IMR-90 (cell line): ENCODE results near the gene MACROD1. TPM values are rescaled to one million over a fixed set of nuclear protein-coding genes. Genes with fewer than 3 reads are reported as not detected.

ENCODE experiments used
- ATAC-seq: fragments of 200-7000 bp; cut with Tn5 transposase; 2 replicates; pipeline ENCODE4 v1.9.1; 2020; ENCODE audit warnings: low read depth, mild to moderate bottlenecking, moderate library complexity
- BruUV-seq: library from RNA; stranded (reverse); fragments of 400-500 nt; replicated peaks from 2 replicates; lab custom pipeline; 2021; lab: Mats Ljungman, UMichigan
- CTCF ChIA-PET: fragments of 300-600 bp; formaldehyde crosslinking; extraction: SDS; loops from one replicate; lab custom pipeline; 2021; ENCODE audit warnings: antibody characterized with exemption; lab: Yijun Ruan, JAX
- POLR2A ChIA-PET: fragments of 300-600 bp; sonication (Branson Sonifier 250); formaldehyde crosslinking; loops from one replicate; lab custom pipeline; 2022; ENCODE audit warnings: antibody characterized with exemption; ENCODE audit not compliant: unreplicated experiment; lab: Charles Lee
- DNase-seq: peaks from one replicate; pipeline ENCODE4 v3.0.0; 2013
- H2AFZ ChIP-seq: replicated peaks from 2 replicates; pipeline ENCODE3; 2013; ENCODE audit warnings: low read length, mild to moderate bottlenecking; ENCODE audit not compliant: poor library complexity
- H2AK5ac ChIP-seq: 2 replicates; pipeline ENCODE4 v1.6.1; 2013; ENCODE audit warnings: low read depth, low read length, inconsistent platforms
- H2AK9ac ChIP-seq: replicated peaks from 2 replicates; pipeline ENCODE3; 2013; ENCODE audit warnings: mild to moderate bottlenecking, low read depth, low read length, moderate library complexity; ENCODE audit not compliant: poor library complexity
- H2BK120ac ChIP-seq: 2 replicates; pipeline ENCODE4 v1.6.1; 2013; ENCODE audit warnings: low read depth, low read length, inconsistent platforms
- H2BK15ac ChIP-seq: 3 replicates; pipeline ENCODE4 v1.6.1; 2013; ENCODE audit warnings: low read depth, low read length, inconsistent platforms
- H2BK20ac ChIP-seq: 2 replicates; pipeline ENCODE4 v1.6.1; 2013; ENCODE audit warnings: low read depth, mild to moderate bottlenecking, inconsistent platforms, low read length, moderate library complexity
- H2BK5ac ChIP-seq: 2 replicates; pipeline ENCODE4 v1.6.1; 2013; ENCODE audit warnings: mild to moderate bottlenecking, low read depth, low read length, inconsistent platforms; ENCODE audit not compliant: poor library complexity, severe bottlenecking
- H3K14ac ChIP-seq: replicated peaks from 2 replicates; pipeline ENCODE4 v1.6.1; 2013; ENCODE audit warnings: low read depth, low read length, inconsistent platforms
- H3K18ac ChIP-seq: 2 replicates; pipeline ENCODE4 v1.6.1; 2013; ENCODE audit warnings: low read depth, low read length, control low read depth
- H3K23ac ChIP-seq: 2 replicates; pipeline ENCODE4 v1.6.1; 2013; ENCODE audit warnings: low read depth, low read length, inconsistent platforms
- H3K27ac ChIP-seq: 2 replicates; pipeline ENCODE4 v1.5.1; 2013; ENCODE audit warnings: mild to moderate bottlenecking, control low read depth, low read length; ENCODE audit not compliant: insufficient read depth
- H3K27me3 ChIP-seq: 2 replicates; pipeline ENCODE4 v1.6.1; 2013; ENCODE audit warnings: low read length; ENCODE audit not compliant: control insufficient read depth, insufficient read depth
- H3K36me3 ChIP-seq: 2 replicates; pipeline ENCODE4 v1.6.1; 2013; ENCODE audit warnings: low read length, mixed read lengths; ENCODE audit not compliant: control insufficient read depth, insufficient read depth
- H3K4ac ChIP-seq: 2 replicates; pipeline ENCODE4 v1.6.1; 2013; ENCODE audit warnings: low read depth, low read length, inconsistent platforms
- H3K4me1 ChIP-seq: 2 replicates; pipeline ENCODE4 v1.6.1; 2013; ENCODE audit warnings: low read length, mixed read lengths; ENCODE audit not compliant: control insufficient read depth, insufficient read depth
- H3K4me2 ChIP-seq: 2 replicates; pipeline ENCODE4 v1.6.1; 2013; ENCODE audit warnings: low read depth, mild to moderate bottlenecking, control low read depth, low read length, moderate library complexity
- H3K4me3 ChIP-seq: 2 replicates; pipeline ENCODE4 v1.5.1; 2013; ENCODE audit warnings: low read depth, mild to moderate bottlenecking, control low read depth, low read length, moderate library complexity; ENCODE audit not compliant: insufficient read depth
- H3K56ac ChIP-seq: 2 replicates; pipeline ENCODE4 v1.6.1; 2013; ENCODE audit warnings: low read length, inconsistent platforms; ENCODE audit not compliant: insufficient read depth; ENCODE audit errors: extremely low read depth
- H3K79me1 ChIP-seq, 2 experiments: 2 replicates each; pipeline ENCODE4 v1.6.1; 2013; ENCODE audit warnings: low read length in 2 of 2, inconsistent platforms in 1 of 2, low read depth in 1 of 2
- H3K9ac ChIP-seq: 2 replicates; pipeline ENCODE4 v1.6.1; 2013; ENCODE audit warnings: low read depth, low read length, control low read depth
- H3K9me1 ChIP-seq: 2 replicates; pipeline ENCODE4 v1.6.1; 2013; ENCODE audit warnings: low read length, inconsistent platforms; ENCODE audit not compliant: insufficient read depth
- H3K9me3 ChIP-seq: 2 replicates; pipeline ENCODE4 v1.6.1; 2013; ENCODE audit warnings: low read length; ENCODE audit not compliant: control insufficient read depth, insufficient read depth
- H4K20me1 ChIP-seq: 2 replicates; pipeline ENCODE4 v1.6.1; 2013; ENCODE audit warnings: low read length, inconsistent platforms; ENCODE audit not compliant: insufficient read depth
- H4K5ac ChIP-seq: 2 replicates; pipeline ENCODE4 v1.6.1; 2013; ENCODE audit warnings: mild to moderate bottlenecking, low read depth, low read length, control low read depth
- H4K8ac ChIP-seq, 2 experiments: 2 replicates each; pipeline ENCODE4 v1.6.1; 2013; ENCODE audit warnings: low read depth in 2 of 2, low read length in 2 of 2, control low read depth in 1 of 2, inconsistent platforms in 1 of 2
- H4K91ac ChIP-seq: 2 replicates; pipeline ENCODE4 v1.6.1; 2013; ENCODE audit warnings: low read depth, low read length, inconsistent platforms; ENCODE audit not compliant: insufficient read depth
- BHLHE40 ChIP-seq: fragments of 150-350 bp; IDR thresholded peaks from 2 replicates; pipeline ENCODE4 v1.6.1; 2016; ENCODE audit warnings: mild to moderate bottlenecking, low read depth, low read length
- CEBPB ChIP-seq: IDR thresholded peaks from 2 replicates; pipeline ENCODE4 v1.6.1; 2012; ENCODE audit warnings: low read depth, low read length, improper control_type of control experiment
- CHD1 ChIP-seq: IDR thresholded peaks from 2 replicates; pipeline ENCODE4 v1.6.1; 2012; ENCODE audit warnings: low read depth, low read length, improper control_type of control experiment
- FOS ChIP-seq: fragments of 150-350 bp; IDR thresholded peaks from 2 replicates; pipeline ENCODE4 v1.6.1; 2016; ENCODE audit warnings: low read depth, low read length
- MAFK ChIP-seq: IDR thresholded peaks from 2 replicates; pipeline ENCODE4 v1.6.1; 2012; ENCODE audit warnings: low read depth, low read length, improper control_type of control experiment
- MAZ ChIP-seq: IDR thresholded peaks from 2 replicates; pipeline ENCODE4 v1.6.1; 2012; ENCODE audit warnings: low read depth, mild to moderate bottlenecking, low read length, improper control_type of control experiment, moderate library complexity, borderline replicate concordance
- MXI1 ChIP-seq: IDR thresholded peaks from 2 replicates; pipeline ENCODE4 v1.6.1; 2012; ENCODE audit warnings: low read depth, mild to moderate bottlenecking, low read length, moderate library complexity, borderline replicate concordance
- NFE2L2 ChIP-seq: fragments of 150-350 bp; IDR thresholded peaks from 2 replicates; pipeline ENCODE4 v1.6.1; 2016; ENCODE audit warnings: low read depth, mild to moderate bottlenecking, low read length
- POLR2A ChIP-seq: IDR thresholded peaks from 2 replicates; pipeline ENCODE4 v1.6.1; 2012; ENCODE audit warnings: mild to moderate bottlenecking, low read depth, low read length
- RAD21 ChIP-seq: IDR thresholded peaks from 2 replicates; pipeline ENCODE4 v1.6.1; 2012; ENCODE audit warnings: low read length, improper control_type of control experiment
- RCOR1 ChIP-seq: IDR thresholded peaks from 2 replicates; pipeline ENCODE4 v1.6.1; 2012; ENCODE audit warnings: mild to moderate bottlenecking, low read length, improper control_type of control experiment; ENCODE audit not compliant: insufficient replicate concordance
- RFX5 ChIP-seq: IDR thresholded peaks from 2 replicates; pipeline ENCODE4 v1.8.0; 2012; ENCODE audit warnings: low read depth, mild to moderate bottlenecking, low read length, moderate library complexity
- SMC3 ChIP-seq: fragments of 150-350 bp; IDR thresholded peaks from 2 replicates; pipeline ENCODE4 v1.6.1; 2016; ENCODE audit warnings: low read depth, mild to moderate bottlenecking, antibody characterized with exemption, low read length, moderate library complexity
- WGBS, 2 experiments: methylation state at CpG; one replicate each; pipeline versions ENCODE4 v1.1.5 to v1.1.7; 2013; ENCODE audit warnings: missing lambda C conversion rate in 2 of 2; ENCODE audit not compliant: insufficient read length in 1 of 2; ENCODE audit errors: extremely low coverage in 2 of 2; 5-methylcytosine and 5-hydroxymethylcytosine counted together
- dilution Hi-C: fragments of 300-500 bp; cut with HindIII; formaldehyde crosslinking; loops from one replicate; pipeline ENCODE4 v1.14.3; 2018; ENCODE audit warnings: low sequenced_read_pairs; ENCODE audit not compliant: unreplicated experiment
- in situ Hi-C: fragments of 300-500 bp; cut with MboI; formaldehyde crosslinking; loops from 3 replicates; pipeline ENCODE4 v1.14.3; 2019; ENCODE audit warnings: low sequenced_read_pairs, inconsistent platforms, mixed read lengths
- intact Hi-C: fragments of 100-400 bp; cut with micrococcal nuclease; formaldehyde crosslinking; loops from 2 replicates; pipeline ENCODE4 v1.10.0; 2022
- polyA plus RNA-seq, 3 experiments: library from polyadenylated mRNA; depleted of rRNA; stranded (reverse); fragments of >200 nt; gene quantifications; 2 replicates each; pipeline ENCODE4 v1.2.3, GENCODE V29; 2012; ENCODE audit warnings: low replicate concordance in 1 of 3
- total RNA-seq: library from RNA; depleted of rRNA; stranded (reverse); fragments of >200 nt; gene quantifications from 2 replicates; pipeline ENCODE4 v1.2.3, GENCODE V29; 2012
- TF ChIP-seq, protein P1 (sequence below): conservative IDR thresholded peaks from 2 replicates; pipeline ENCODE4 v1.5.1; 2012; ENCODE audit warnings: mild to moderate bottlenecking, low read depth, low read length, improper control_type of control experiment
- TF ChIP-seq, protein P2 (sequence below): fragments of 150-350 bp; IDR thresholded peaks from 2 replicates; pipeline ENCODE4 v1.6.1; 2017; ENCODE audit warnings: mild to moderate bottlenecking, antibody characterized with exemption, low read length, low read depth
- TF ChIP-seq, protein P3 (sequence below): fragments of 150-350 bp; IDR thresholded peaks from 2 replicates; pipeline ENCODE4 v1.6.1; 2016; ENCODE audit warnings: low read depth, mild to moderate bottlenecking, low read length, moderate library complexity, borderline replicate concordance

The MACROD1 gene
- total and polyA plus RNA-seq, 2 of the 4 experiments (the other 2 are of a cell fraction): 2.5 to 9.3 TPM

DNA sequence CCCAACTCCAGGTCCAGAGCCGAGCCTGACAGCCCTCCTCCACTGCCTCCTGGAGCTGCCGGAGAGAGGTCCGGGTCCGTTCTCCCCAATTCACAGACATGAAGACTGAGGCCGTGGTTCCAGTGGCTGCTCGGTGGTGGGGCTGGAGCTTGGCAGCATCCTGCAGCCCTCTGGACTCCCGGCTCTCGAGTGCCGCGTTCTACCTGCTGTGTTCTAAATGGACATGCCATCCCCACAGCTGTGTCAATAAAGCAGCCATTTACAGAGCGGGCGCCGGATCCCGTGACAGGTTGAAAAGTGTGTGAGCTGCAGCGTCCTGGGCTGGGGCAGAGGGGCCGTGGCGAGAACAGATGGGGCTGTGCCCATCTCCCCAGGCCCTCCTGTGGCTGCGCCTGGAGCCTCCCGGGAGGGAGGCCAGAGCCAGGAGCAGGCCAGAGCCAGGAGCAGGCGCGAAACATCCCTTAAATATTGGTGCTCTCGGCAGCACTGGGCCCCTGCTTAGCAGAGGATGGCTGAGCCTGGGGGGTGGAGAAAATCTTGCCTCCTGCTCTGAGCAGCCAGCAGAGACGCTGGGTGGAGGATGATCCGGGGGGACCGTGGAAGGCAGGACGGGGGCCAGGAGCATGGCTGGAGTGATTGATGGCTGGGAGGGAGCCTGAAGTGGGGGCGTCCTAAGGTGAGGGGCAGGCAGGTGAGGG lies 84.0 kb downstream of the MACROD1 start:
- no peak overlapping the region for H3K18ac ChIP-seq
- no peak overlapping the region for H3K23ac ChIP-seq
- H2AK9ac ChIP-seq: peak overlapping the region; percentile 55
- H3K56ac ChIP-seq: no peak overlapping the region
- no peak overlapping the region for H2AK5ac ChIP-seq
- H3K9me1 ChIP-seq: no peaks in the 10 kb centered on the region; the same call in 1 of the 2 replicates
- peaks cover 5% of the 10 kb centered on the region; the same call in 1 of the 2 replicates for H3K4me1 ChIP-seq
- H3K9me3 ChIP-seq: no peaks in the 10 kb centered on the region
- no peak overlapping the region for H4K8ac ChIP-seq
- H4K5ac ChIP-seq: no peak overlapping the region
- H2AFZ ChIP-seq: no peak overlapping the region
- WGBS, 2 experiments: 79% methylated on average over 19 of the region's 27 CpGs; no CpG with 5 or more reads in 1 of the 2 experiments
- dilution Hi-C loops (no loop called here), intact Hi-C loops (no loop called here), in situ Hi-C loops (no loop called here)
- ATAC-seq (no peak), DNase-seq (no peak)
- H3K27ac ChIP-seq: no peak overlapping the region
- H3K14ac ChIP-seq: no peak overlapping the region
- H3K79me1 ChIP-seq: no peaks in the 10 kb centered on the region
- H2BK15ac ChIP-seq: no peak overlapping the region
- ChIA-PET CTCF (no interaction called here), POLR2A (no interaction called here)
- no peaks in the 10 kb centered on the region for H3K36me3 ChIP-seq
- no peak for TF ChIP-seq CHD1
- no peak for TF ChIP-seq RAD21
- no peak for TF ChIP-seq NFE2L2
- no peak for TF ChIP-seq CEBPB
- TF ChIP-seq, protein P1, sequence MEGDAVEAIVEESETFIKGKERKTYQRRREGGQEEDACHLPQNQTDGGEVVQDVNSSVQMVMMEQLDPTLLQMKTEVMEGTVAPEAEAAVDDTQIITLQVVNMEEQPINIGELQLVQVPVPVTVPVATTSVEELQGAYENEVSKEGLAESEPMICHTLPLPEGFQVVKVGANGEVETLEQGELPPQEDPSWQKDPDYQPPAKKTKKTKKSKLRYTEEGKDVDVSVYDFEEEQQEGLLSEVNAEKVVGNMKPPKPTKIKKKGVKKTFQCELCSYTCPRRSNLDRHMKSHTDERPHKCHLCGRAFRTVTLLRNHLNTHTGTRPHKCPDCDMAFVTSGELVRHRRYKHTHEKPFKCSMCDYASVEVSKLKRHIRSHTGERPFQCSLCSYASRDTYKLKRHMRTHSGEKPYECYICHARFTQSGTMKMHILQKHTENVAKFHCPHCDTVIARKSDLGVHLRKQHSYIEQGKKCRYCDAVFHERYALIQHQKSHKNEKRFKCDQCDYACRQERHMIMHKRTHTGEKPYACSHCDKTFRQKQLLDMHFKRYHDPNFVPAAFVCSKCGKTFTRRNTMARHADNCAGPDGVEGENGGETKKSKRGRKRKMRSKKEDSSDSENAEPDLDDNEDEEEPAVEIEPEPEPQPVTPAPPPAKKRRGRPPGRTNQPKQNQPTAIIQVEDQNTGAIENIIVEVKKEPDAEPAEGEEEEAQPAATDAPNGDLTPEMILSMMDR: no peak
- no peak for TF ChIP-seq POLR2A
- no peak for TF ChIP-seq SMC3
- no peak for TF ChIP-seq RFX5
- no peak for TF ChIP-seq FOS
- TF ChIP-seq, protein P2, sequence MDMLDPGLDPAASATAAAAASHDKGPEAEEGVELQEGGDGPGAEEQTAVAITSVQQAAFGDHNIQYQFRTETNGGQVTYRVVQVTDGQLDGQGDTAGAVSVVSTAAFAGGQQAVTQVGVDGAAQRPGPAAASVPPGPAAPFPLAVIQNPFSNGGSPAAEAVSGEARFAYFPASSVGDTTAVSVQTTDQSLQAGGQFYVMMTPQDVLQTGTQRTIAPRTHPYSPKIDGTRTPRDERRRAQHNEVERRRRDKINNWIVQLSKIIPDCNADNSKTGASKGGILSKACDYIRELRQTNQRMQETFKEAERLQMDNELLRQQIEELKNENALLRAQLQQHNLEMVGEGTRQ: no peak
- TF ChIP-seq MXI1: no peak
- TF ChIP-seq, protein P3, sequence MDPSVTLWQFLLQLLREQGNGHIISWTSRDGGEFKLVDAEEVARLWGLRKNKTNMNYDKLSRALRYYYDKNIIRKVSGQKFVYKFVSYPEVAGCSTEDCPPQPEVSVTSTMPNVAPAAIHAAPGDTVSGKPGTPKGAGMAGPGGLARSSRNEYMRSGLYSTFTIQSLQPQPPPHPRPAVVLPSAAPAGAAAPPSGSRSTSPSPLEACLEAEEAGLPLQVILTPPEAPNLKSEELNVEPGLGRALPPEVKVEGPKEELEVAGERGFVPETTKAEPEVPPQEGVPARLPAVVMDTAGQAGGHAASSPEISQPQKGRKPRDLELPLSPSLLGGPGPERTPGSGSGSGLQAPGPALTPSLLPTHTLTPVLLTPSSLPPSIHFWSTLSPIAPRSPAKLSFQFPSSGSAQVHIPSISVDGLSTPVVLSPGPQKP: no peak
- no peak for TF ChIP-seq MAFK
- no peak for TF ChIP-seq BHLHE40
- TF ChIP-seq MAZ: no peak
- TF ChIP-seq RCOR1: no peak
- H3K4me2 ChIP-seq: no peak overlapping the region
- H4K20me1 ChIP-seq: peaks cover 7% of the 10 kb centered on the region
- H2BK20ac ChIP-seq: no peak overlapping the region
- peaks cover 5% of the 10 kb centered on the region; the same call in 1 of the 2 replicates for H3K27me3 ChIP-seq
- no peak overlapping the region for H3K9ac ChIP-seq
- H3K4me3 ChIP-seq: no peak overlapping the region
- H2BK5ac ChIP-seq: no peak overlapping the region
- no peak overlapping the region for H2BK120ac ChIP-seq
- BruUV-seq: no TSS peak
- no peak overlapping the region for H3K4ac ChIP-seq
- no peak overlapping the region for H4K91ac ChIP-seq
